Liver (tissue), 9 donors: ENCODE results near the gene CABLES1. TPM values are rescaled to one million over a fixed set of nuclear protein-coding genes. Genes with fewer than 3 reads are reported as not detected.
A peak's percentile ranks its signal among the peaks of the same experiment; 100 is the strongest.

ENCODE experiments used
- DNase-seq: peaks from one replicate; pipeline ENCODE4 v3.0.0-alpha.2; 2017; ENCODE audit warnings: low spot score
- H3K27ac ChIP-seq, 2 donors: one replicate each; pipeline ENCODE4 v1.7.0; 2013; ENCODE audit warnings: inconsistent platforms in 2 of 2, low read length in 2 of 2, control low read depth in 1 of 2, low read depth in 1 of 2, mild to moderate bottlenecking in 1 of 2
- H3K27me3 ChIP-seq, 4 donors: one replicate each; pipeline versions ENCODE4 v1.6.1 to v1.7.0; 2013; ENCODE audit warnings: low read length in 3 of 4, inconsistent platforms in 1 of 4, mild to moderate bottlenecking in 1 of 4, moderate library complexity in 1 of 4; ENCODE audit not compliant: control insufficient read depth in 4 of 4, insufficient read depth in 4 of 4
- H3K36me3 ChIP-seq, 4 donors: one replicate each; pipeline versions ENCODE4 v1.6.1 to v1.7.0; 2013; ENCODE audit warnings: low read length in 3 of 4, mild to moderate bottlenecking in 3 of 4, low read depth in 1 of 4, moderate library complexity in 1 of 4; ENCODE audit not compliant: control insufficient read depth in 4 of 4, insufficient read depth in 3 of 4
- H3K4me1 ChIP-seq, 4 donors: one replicate each; pipeline versions ENCODE4 v1.6.1 to v1.7.0; 2013; ENCODE audit warnings: low read length in 3 of 4, mild to moderate bottlenecking in 3 of 4, moderate library complexity in 1 of 4; ENCODE audit not compliant: control insufficient read depth in 4 of 4, insufficient read depth in 4 of 4
- H3K4me3 ChIP-seq, 3 donors: one replicate each; pipeline versions ENCODE4 v1.6.1 to v1.7.0; 2013; ENCODE audit warnings: low read length in 3 of 3, control low read depth in 1 of 3, low read depth in 1 of 3, mild to moderate bottlenecking in 1 of 3
- H3K9ac ChIP-seq, 2 donors: one replicate each; pipeline ENCODE4 v1.7.0; 2013; ENCODE audit warnings: low read length in 2 of 2, mild to moderate bottlenecking in 2 of 2, moderate library complexity in 2 of 2, control low read depth in 1 of 2, low read depth in 1 of 2
- H3K9me3 ChIP-seq, 4 donors: one replicate each; pipeline versions ENCODE4 v1.6.1 to v1.7.0; 2013; ENCODE audit warnings: low read length in 3 of 4; ENCODE audit not compliant: control insufficient read depth in 4 of 4
- FOXA1 ChIP-seq: IDR thresholded peaks from 2 replicates; pipeline ENCODE4 v1.6.1; 2016; ENCODE audit warnings: antibody characterized with exemption
- FOXA2 ChIP-seq: IDR thresholded peaks from 2 replicates; pipeline ENCODE4 v1.6.1; 2016; ENCODE audit warnings: antibody characterized with exemption
- GABPA ChIP-seq, 2 donors: IDR thresholded peaks in 1 of 2; conservative IDR thresholded peaks in 1 of 2; 2 replicates each; pipeline ENCODE4 v1.6.1; 2016; ENCODE audit warnings: antibody characterized with exemption in 2 of 2, mild to moderate bottlenecking in 1 of 2, moderate library complexity in 1 of 2
- HNF4A ChIP-seq, 2 donors: conservative IDR thresholded peaks; 2 replicates each; pipeline ENCODE4 v1.6.1; 2016; ENCODE audit warnings: antibody characterized with exemption in 2 of 2, mild to moderate bottlenecking in 2 of 2
- HNF4G ChIP-seq: IDR thresholded peaks from 2 replicates; pipeline ENCODE4 v1.6.1; 2016; ENCODE audit warnings: antibody characterized with exemption
- JUND ChIP-seq, 2 donors: IDR thresholded peaks; 2 replicates each; pipeline ENCODE4 v1.6.1; 2016; ENCODE audit warnings: antibody characterized with exemption in 2 of 2
- NR2F2 ChIP-seq: IDR thresholded peaks from 2 replicates; pipeline ENCODE4 v1.6.1; 2016; ENCODE audit warnings: antibody characterized with exemption
- RAD21 ChIP-seq, 2 donors: IDR thresholded peaks; 2 replicates each; pipeline ENCODE4 v1.6.1; 2016; ENCODE audit warnings: antibody characterized with exemption in 2 of 2, mild to moderate bottlenecking in 2 of 2
- RXRA ChIP-seq, 2 donors: IDR thresholded peaks; 2 replicates each; pipeline ENCODE4 v1.6.1; 2017 to 2018; ENCODE audit warnings: antibody characterized with exemption in 2 of 2, mild to moderate bottlenecking in 1 of 2
- SP1 ChIP-seq: IDR thresholded peaks from 2 replicates; pipeline ENCODE4 v1.6.1; 2018; ENCODE audit warnings: antibody characterized with exemption, mild to moderate bottlenecking
- TAF1 ChIP-seq: conservative IDR thresholded peaks from 2 replicates; pipeline ENCODE4 v1.6.1; 2016; ENCODE audit warnings: antibody characterized with exemption, mild to moderate bottlenecking
- YY1 ChIP-seq: IDR thresholded peaks from 2 replicates; pipeline ENCODE4 v1.6.1; 2016; ENCODE audit warnings: antibody characterized with exemption, mild to moderate bottlenecking
- WGBS: extraction: QIAGEN DNeasy Blood & Tissue Kit; methylation state at CpG from one replicate; pipeline ENCODE4 v1.1.7; 2013; 5-methylcytosine and 5-hydroxymethylcytosine counted together
- polyA plus RNA-seq, 2 donors: library from polyadenylated mRNA; stranded (reverse) in 1 of 2; unstranded in 1 of 2; fragments of 200-250 nt in 1 of 2; fragments of >200 nt in 1 of 2; fragmentation: Nextera tagmentation in 1 of 2; extraction: Ambion mirVana in 1 of 2; gene quantifications; one replicate each; pipeline versions ENCODE4 v1.2.1 to v1.2.3, GENCODE V29; 2013 to 2015
- total RNA-seq, 2 donors: library from RNA; depleted of rRNA; stranded (reverse); fragments of >200 nt; gene quantifications; one replicate each; pipeline ENCODE4 v1.2.3, GENCODE V29; 2014
- TF ChIP-seq, protein P1 (sequence below): IDR thresholded peaks from 2 replicates; pipeline ENCODE4 v1.6.1; 2016; ENCODE audit warnings: antibody characterized with exemption
- TF ChIP-seq, protein P2 (sequence below): IDR thresholded peaks from 2 replicates; pipeline ENCODE4 v1.6.1; 2016; ENCODE audit warnings: antibody characterized with exemption, mild to moderate bottlenecking
- TF ChIP-seq, protein P3 (sequence below): IDR thresholded peaks from 2 replicates; pipeline ENCODE4 v1.6.1; 2016; ENCODE audit warnings: antibody characterized with exemption
- TF ChIP-seq, protein P4 (sequence below): fragments of 150-350 bp; IDR thresholded peaks from 2 replicates; pipeline ENCODE4 v1.5.1; 2017; ENCODE audit warnings: improper control_type of control experiment, low read depth, low read length; ENCODE audit not compliant: missing input control
- donor health status: healthy.
- donor health status: healthy.
- donor health status: healthy.
- donor health status: healthy.
- donor health status: healthy.

CABLES1 gene
- total and polyA plus RNA-seq, 4 donors = 3.3 to 8.9 (median 4.5) TPM

DNA sequence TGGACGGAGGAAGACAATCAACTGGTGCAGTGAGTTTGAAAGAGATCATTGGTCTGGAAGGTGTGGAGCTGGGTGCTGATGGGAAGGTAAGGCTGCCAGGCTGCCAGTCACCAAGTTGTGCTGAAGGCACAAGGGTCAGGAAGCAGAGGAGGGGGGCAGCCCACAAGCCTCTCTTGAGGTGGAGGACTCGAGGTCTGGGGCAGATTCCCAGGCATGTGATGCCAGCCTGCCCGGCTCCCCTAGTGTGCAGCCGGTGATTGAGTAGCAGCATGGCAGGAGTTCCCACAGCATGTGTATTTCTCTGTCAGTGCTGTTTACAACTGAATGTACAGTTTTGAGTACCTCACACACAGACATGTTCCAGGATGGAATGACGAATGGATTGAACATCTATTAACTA, 99.3 kb downstream of the CABLES1 start:
- WGBS = 91% methylated on average over 5 of the region's 5 CpGs

DNA sequence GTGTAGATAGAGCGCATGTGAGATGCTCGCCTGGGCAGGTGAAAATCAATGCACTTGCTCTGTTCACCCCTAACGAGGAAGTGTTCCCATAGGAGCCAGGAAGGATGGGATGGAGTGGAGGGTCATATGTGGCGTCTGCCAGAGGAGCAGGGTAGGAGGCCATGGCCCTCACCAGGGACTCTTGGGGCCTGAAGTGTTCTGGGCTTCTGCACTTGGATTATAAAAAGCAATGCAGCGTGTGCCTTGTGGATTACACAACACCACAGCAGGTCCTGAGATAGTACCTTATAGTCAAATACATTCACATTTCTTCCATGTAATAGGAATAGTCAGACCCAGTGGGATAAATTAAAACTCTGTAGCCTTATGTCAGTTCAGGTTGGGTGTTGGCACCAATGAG, 100.1 kb downstream of the CABLES1 start:
- Histone ChIP-seq H3K4me3 (no peak overlapping the region), H3K4me1 (peaks cover 5 to 31% (median 23%) of the 10 kb centered on the region in 4 donors), H3K36me3 (peaks cover 0 to 2% (median 0%) of the 10 kb centered on the region in 4 donors), H3K9ac (no peak overlapping the region), H3K27ac (peak overlapping the region in 1 of 2 donors; percentile 5), H3K9me3 (no peaks in the 10 kb centered on the region), H3K27me3 (no peaks in the 10 kb centered on the region)
- WGBS = 90% methylated on average over 5 of the region's 5 CpGs
- DNase-seq = no peak
- no peak for TF ChIP-seq RXRA (IDR thresholded peaks at IDR 0.05)

More for the DNA sequence above, 99.3 kb downstream of the CABLES1 start:
- no peak overlapping the region for H3K9ac ChIP-seq
- H3K36me3 ChIP-seq = peaks cover 0 to 2% (median 0%) of the 10 kb centered on the region in 4 donors
- no peak overlapping the region for H3K27ac ChIP-seq
- no peak overlapping the region for H3K4me3 ChIP-seq
- H3K27me3 ChIP-seq = no peaks in the 10 kb centered on the region
- TF ChIP-seq HNF4G (no peak), SP1 (no peak), YY1 (no peak), JUND (IDR thresholded peaks at IDR 0.05) (no peak), TAF1 (no peak), HNF4A (conservative IDR thresholded peaks at IDR 0.05) (no peak)
- TF ChIP-seq, protein P1, sequence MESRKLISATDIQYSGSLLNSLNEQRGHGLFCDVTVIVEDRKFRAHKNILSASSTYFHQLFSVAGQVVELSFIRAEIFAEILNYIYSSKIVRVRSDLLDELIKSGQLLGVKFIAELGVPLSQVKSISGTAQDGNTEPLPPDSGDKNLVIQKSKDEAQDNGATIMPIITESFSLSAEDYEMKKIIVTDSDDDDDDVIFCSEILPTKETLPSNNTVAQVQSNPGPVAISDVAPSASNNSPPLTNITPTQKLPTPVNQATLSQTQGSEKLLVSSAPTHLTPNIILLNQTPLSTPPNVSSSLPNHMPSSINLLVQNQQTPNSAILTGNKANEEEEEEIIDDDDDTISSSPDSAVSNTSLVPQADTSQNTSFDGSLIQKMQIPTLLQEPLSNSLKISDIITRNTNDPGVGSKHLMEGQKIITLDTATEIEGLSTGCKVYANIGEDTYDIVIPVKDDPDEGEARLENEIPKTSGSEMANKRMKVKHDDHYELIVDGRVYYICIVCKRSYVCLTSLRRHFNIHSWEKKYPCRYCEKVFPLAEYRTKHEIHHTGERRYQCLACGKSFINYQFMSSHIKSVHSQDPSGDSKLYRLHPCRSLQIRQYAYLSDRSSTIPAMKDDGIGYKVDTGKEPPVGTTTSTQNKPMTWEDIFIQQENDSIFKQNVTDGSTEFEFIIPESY = no peak
- DNase-seq = no peak
- H3K4me1 ChIP-seq = peaks cover 5 to 31% (median 23%) of the 10 kb centered on the region in 4 donors
- no peaks in the 10 kb centered on the region for H3K9me3 ChIP-seq

DNA sequence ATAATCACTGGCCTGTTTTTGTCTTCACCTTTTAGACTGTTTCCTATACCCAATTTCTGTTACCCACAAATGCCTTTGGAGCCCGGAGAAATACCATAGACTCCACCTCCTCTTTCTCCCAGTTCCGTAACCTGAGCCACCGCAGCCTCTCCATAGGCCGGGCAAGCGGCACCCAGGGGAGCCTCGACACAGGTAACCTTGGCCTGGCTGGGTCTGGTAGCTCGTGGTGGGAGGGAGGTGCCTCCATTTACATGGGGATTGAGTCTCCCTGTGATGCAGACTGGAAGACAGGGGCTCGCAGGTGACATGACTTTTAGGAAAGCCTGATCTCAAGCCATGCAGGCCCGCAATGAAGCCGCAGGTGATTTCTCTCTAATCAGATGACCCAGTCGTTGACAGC, 100.6 kb downstream of the CABLES1 start:
- no peak overlapping the region for H3K9ac ChIP-seq
- H3K27ac ChIP-seq = peak overlapping the region in 1 of 2 donors; percentile 45
- 81% methylated on average over 11 of the region's 11 CpGs for WGBS
- no peak for DNase-seq
- no peaks in the 10 kb centered on the region for H3K9me3 ChIP-seq
- H3K36me3 ChIP-seq = peaks cover 0 to 2% (median 0%) of the 10 kb centered on the region in 4 donors
- TF ChIP-seq HNF4G = no peak
- TF ChIP-seq, protein P2, sequence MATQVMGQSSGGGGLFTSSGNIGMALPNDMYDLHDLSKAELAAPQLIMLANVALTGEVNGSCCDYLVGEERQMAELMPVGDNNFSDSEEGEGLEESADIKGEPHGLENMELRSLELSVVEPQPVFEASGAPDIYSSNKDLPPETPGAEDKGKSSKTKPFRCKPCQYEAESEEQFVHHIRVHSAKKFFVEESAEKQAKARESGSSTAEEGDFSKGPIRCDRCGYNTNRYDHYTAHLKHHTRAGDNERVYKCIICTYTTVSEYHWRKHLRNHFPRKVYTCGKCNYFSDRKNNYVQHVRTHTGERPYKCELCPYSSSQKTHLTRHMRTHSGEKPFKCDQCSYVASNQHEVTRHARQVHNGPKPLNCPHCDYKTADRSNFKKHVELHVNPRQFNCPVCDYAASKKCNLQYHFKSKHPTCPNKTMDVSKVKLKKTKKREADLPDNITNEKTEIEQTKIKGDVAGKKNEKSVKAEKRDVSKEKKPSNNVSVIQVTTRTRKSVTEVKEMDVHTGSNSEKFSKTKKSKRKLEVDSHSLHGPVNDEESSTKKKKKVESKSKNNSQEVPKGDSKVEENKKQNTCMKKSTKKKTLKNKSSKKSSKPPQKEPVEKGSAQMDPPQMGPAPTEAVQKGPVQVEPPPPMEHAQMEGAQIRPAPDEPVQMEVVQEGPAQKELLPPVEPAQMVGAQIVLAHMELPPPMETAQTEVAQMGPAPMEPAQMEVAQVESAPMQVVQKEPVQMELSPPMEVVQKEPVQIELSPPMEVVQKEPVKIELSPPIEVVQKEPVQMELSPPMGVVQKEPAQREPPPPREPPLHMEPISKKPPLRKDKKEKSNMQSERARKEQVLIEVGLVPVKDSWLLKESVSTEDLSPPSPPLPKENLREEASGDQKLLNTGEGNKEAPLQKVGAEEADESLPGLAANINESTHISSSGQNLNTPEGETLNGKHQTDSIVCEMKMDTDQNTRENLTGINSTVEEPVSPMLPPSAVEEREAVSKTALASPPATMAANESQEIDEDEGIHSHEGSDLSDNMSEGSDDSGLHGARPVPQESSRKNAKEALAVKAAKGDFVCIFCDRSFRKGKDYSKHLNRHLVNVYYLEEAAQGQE = no peak
- no peak for TF ChIP-seq TAF1
- no peak for TF ChIP-seq NR2F2
- no peak for TF ChIP-seq FOXA2
- TF ChIP-seq FOXA1 = no peak
- TF ChIP-seq, protein P3, sequence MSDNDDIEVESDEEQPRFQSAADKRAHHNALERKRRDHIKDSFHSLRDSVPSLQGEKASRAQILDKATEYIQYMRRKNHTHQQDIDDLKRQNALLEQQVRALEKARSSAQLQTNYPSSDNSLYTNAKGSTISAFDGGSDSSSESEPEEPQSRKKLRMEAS = no peak
- TF ChIP-seq RAD21 (IDR thresholded peaks at IDR 0.05) = no peak
- no peak for TF ChIP-seq JUND (IDR thresholded peaks at IDR 0.05)
- TF ChIP-seq RXRA (IDR thresholded peaks at IDR 0.05) = no peak
- TF ChIP-seq, protein P1 = no peak
- TF ChIP-seq GABPA (IDR thresholded peaks at IDR 0.05 in 1 of 2, conservative IDR thresholded peaks at IDR 0.05 in 1 of 2) = no peak
- TF ChIP-seq, protein P4, sequence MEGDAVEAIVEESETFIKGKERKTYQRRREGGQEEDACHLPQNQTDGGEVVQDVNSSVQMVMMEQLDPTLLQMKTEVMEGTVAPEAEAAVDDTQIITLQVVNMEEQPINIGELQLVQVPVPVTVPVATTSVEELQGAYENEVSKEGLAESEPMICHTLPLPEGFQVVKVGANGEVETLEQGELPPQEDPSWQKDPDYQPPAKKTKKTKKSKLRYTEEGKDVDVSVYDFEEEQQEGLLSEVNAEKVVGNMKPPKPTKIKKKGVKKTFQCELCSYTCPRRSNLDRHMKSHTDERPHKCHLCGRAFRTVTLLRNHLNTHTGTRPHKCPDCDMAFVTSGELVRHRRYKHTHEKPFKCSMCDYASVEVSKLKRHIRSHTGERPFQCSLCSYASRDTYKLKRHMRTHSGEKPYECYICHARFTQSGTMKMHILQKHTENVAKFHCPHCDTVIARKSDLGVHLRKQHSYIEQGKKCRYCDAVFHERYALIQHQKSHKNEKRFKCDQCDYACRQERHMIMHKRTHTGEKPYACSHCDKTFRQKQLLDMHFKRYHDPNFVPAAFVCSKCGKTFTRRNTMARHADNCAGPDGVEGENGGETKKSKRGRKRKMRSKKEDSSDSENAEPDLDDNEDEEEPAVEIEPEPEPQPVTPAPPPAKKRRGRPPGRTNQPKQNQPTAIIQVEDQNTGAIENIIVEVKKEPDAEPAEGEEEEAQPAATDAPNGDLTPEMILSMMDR = no peak
- TF ChIP-seq HNF4A (conservative IDR thresholded peaks at IDR 0.05) = no peak
- no peak for TF ChIP-seq SP1
- no peaks in the 10 kb centered on the region for H3K27me3 ChIP-seq
- peaks cover 5 to 31% (median 23%) of the 10 kb centered on the region in 4 donors for H3K4me1 ChIP-seq
- no peak overlapping the region for H3K4me3 ChIP-seq
